Measurements from ENCODE around the gene BBS9. TPM values are rescaled to one million over a fixed set of nuclear protein-coding genes. Genes with fewer than 3 reads are reported as not detected.
A peak's percentile ranks its signal among the peaks of the same experiment; 100 is the strongest.
"Not testable (repeated sequence)": the region's sequence is repeated elsewhere in the genome, so short reads cannot be mapped to it uniquely, and the experiment has no call there.

Gene BBS9
- total RNA-seq, 1 donor from 2014 or later, result 34.4 TPM

- DNase-seq, result no peak
These were observed 148.7 kb downstream of the BBS9 start for GRCh38 chr7:33278095-33278494.

DNA sequence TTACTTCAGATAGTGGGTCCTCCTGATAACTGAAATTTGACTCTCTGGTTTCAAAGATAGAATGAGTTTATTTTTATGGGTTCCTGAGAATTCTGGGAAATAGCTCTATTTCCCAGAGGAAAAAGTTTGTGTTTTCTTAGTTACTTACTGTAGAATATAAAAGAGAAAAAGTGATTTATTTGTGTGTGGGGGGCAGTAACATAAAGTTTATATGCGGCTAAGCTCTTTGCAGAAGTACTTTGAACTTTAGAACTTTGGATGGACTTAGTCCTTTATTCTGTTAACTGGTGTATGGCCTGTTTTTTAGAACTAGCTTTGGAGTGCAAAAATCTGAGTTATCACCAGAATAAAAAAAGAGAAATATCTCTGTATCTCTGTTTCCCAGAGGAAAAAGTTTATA is 157.1 kb downstream of the BBS9 start:
- no peak for DNase-seq

DNA sequence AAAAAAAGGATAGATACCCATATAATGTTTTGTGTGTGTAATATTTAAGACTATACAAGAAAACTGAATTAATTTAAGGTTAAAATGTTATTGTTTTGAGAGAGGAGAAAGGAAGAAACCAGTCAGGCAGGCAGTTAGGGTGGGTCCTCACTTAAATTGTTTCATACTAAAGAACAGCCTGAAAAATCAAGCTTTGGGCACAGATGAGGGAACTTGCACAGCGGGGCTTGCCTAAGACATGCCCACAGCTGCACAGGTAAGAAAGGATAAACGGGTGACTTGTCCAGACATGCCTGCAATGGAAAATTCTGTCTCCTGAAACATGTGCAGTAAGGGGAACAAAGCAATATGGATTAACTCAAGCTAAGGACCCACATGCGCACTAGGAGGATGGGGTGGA is 158.4 kb downstream of the BBS9 start:
- DNase-seq, result no peak

DNA sequence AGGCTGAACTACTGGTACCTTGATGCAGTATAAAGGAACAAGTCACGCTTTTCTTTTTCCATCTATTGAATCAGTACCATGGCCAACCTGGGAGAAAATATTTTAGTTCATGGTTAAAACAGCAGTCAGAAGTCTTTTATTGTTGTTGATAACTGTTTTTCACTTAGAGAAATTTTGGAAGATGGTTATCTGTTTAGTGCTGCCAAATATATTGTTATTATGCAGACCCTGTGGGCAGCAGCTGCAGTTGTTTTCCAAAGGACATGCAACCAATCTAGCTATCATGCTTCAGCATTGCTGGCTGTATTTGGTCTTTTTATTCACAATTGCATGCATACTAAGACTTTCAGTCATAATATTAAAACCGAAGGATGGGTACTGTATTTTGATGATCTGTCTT is 169.5 kb downstream of the BBS9 start:
- DNase-seq, result no peak

GRCh38 chr7:33299425-33299824 is 170.1 kb downstream of the BBS9 start:
- no peak for DNase-seq

DNA sequence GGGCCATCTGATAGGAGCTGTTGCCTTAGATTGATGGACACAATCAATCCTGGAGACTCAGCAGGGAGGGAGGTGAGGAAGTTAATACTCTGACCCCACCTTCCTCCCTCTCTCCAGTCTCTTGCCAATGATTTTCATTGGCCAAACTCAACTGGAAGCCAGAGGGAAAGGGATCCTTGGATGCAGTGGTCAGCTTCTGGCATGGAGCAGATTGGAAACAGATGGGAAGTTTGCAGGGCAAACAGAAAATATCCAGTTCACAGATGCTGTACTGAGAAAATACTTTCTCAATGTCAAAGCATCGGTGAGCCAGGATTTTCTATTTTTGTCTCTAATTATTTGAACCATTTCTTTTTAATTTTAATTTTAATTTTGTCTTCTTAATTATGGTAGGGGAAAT is 170.8 kb downstream of the BBS9 start:
- DNase-seq, result no peak

- DNase-seq, result no peak
These were observed 171.4 kb downstream of the BBS9 start for GRCh38 chr7:33300742-33301141.

DNA sequence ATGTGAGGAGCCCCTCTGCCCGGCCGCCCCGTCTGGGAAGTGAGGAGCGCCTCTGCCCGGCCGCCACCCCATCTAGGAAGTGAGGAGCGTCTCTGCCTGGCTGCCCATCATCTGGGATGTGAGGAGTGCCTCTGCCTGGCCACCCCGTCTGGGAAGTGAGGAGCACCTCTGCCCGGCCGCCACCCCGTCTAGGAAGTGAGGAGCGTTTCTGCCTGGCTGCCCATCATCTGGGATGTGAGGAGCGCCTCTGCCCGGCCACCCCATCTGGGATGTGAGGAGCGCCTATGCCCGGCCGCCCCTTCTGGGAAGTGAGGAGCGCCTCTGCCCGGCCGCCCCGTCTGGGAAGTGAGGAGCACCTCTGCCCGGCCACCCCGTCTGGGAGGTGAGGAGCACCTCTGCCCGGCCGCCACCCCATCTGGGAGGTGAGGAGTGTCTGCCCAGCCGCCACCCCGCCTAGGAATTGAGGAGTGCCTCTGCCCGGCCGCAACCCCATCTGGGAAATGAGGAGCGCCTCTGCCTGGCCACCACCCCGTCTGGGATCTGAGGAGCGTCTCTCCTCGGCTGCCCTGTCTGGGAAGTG is 174.7 kb downstream of the BBS9 start:
- DNase-seq, result not testable (repeated sequence)

- DNase-seq, result no peak
These were observed 177.8 kb downstream of the BBS9 start for GRCh38 chr7:33307205-33307604.

GRCh38 chr7:33310546-33310945 is 181.2 kb downstream of the BBS9 start:
- DNase-seq, result no peak

GRCh38 chr7:33325754-33326484 is 196.6 kb downstream of the BBS9 start:
- DNase-seq, result no peak

GRCh38 chr7:33326485-33326848 is 197.1 kb downstream of the BBS9 start:
- no peak for DNase-seq

DNA sequence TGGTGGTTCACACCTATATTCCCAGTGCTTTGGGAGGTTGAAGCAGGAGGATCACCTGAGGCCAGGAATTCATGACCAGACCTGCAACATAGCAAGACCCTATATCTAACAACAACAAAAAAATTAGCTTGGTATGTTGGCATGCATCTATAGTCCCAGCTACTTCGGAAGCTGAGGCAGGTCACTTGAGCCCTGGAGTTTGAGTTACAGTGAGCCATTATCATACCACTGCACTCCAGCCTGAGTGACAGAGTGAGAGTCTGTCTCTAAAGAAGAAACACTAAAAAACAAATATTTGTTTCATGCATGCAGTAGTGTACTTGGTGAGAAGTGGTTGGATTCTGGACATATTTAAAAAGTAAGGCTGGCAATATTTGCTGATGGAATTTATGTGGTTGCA is 198.1 kb downstream of the BBS9 start:
- DNase-seq, result no peak

DNA sequence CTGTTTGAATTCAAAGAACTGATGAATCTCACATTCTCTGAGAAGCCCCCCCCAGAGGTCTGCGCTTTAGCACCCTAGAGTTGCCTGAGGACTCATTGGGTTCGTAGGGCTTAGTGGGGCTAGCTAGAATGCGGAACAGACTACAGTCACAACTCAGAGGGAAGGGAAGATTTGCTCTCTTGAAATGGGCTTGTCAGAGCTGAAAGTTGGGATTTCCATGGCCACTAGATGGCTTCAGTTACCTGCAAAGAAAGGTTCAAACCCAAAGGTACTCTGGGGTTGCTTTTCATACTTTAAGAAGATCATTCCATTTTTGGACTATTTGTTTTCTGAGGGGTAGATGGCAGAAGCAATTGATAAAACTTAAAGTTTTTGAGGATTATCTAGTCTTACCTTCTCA is 205.0 kb downstream of the BBS9 start:
- DNase-seq, result peak; percentile 12

GRCh38 chr7:33336820-33337219 is 207.5 kb downstream of the BBS9 start:
- DNase-seq, result no peak

GRCh38 chr7:33339074-33339790 is 209.9 kb downstream of the BBS9 start:
- no peak for DNase-seq

- no peak for DNase-seq
These were observed 216.7 kb downstream of the BBS9 start for GRCh38 chr7:33346055-33346454.

GRCh38 chr7:33350577-33350976 is 221.2 kb downstream of the BBS9 start:
- DNase-seq, result no peak

GRCh38 chr7:33351709-33352108 is 222.3 kb downstream of the BBS9 start:
- DNase-seq, result no peak

- no peak for DNase-seq
These were observed 224.8 kb downstream of the BBS9 start for GRCh38 chr7:33354201-33354600.

GRCh38 chr7:33355386-33355785 is 226.0 kb downstream of the BBS9 start:
- DNase-seq, result no peak

- no peak for DNase-seq
These were observed 227.0 kb downstream of the BBS9 start for GRCh38 chr7:33356336-33356735.

GRCh38 chr7:33357846-33358245 is 228.5 kb downstream of the BBS9 start:
- no peak for DNase-seq

- DNase-seq, result no peak
These were observed 240.5 kb downstream of the BBS9 start for GRCh38 chr7:33369888-33370287.
